Choroid plexus epithelial cell (primary cell): ENCODE data around the gene ADAMTS17.
A peak's percentile ranks its signal among the peaks of the same experiment; 100 is the strongest.

Source experiments
- DNase-seq: peaks from one replicate; pipeline ENCODE4 v3.0.0-alpha.2; 2010; ENCODE audit warnings: low read depth
- H3K4me3 ChIP-seq: 2 replicates; pipeline ENCODE4 v1.5.1; 2011; ENCODE audit warnings: low read depth, mild to moderate bottlenecking, control low read depth, low read length, moderate library complexity
- TF ChIP-seq, protein P1 (sequence below): conservative IDR thresholded peaks from 2 replicates; pipeline ENCODE4 v1.5.1; 2011; ENCODE audit warnings: low read depth, mild to moderate bottlenecking, control low read depth, inconsistent platforms, low read length, moderate library complexity

Gene ADAMTS17

DNA sequence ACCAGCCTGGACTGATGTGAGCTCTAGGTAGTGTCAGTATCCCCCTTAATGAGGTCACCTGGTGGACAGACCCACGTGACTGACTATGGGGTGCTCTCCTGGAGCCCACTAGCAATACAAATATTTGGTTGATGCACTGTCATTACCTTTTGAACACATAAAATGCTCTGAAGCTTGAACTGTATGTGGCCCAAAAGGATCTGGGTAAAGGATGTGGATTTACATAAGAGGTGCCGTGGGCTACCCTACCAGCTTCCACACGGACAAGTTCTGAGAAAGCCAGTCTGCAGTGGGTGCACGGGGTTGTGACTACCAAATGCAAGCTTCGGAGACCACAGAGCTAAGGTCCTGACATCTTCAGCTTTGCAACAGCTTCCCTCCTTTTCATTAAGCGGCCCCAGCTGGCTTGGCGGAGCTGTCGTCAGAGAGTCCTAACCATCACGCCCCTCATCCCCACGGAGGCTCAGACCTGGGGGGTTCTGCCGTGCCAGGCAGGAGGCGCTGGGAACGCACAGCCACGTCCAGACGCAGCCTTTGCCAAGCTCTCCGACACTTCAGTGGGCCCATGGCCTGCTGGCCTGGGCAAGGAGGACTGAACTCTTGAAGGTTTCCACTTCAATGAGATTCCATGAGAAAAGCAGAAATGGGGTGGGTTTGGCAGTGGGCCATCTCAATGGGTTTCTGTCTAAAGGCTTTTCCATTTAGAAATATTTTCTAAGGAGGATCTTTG lies 228.3 kb downstream of the ADAMTS17 start:
- H3K4me3 ChIP-seq: no peak overlapping the region
- TF ChIP-seq, protein P1, sequence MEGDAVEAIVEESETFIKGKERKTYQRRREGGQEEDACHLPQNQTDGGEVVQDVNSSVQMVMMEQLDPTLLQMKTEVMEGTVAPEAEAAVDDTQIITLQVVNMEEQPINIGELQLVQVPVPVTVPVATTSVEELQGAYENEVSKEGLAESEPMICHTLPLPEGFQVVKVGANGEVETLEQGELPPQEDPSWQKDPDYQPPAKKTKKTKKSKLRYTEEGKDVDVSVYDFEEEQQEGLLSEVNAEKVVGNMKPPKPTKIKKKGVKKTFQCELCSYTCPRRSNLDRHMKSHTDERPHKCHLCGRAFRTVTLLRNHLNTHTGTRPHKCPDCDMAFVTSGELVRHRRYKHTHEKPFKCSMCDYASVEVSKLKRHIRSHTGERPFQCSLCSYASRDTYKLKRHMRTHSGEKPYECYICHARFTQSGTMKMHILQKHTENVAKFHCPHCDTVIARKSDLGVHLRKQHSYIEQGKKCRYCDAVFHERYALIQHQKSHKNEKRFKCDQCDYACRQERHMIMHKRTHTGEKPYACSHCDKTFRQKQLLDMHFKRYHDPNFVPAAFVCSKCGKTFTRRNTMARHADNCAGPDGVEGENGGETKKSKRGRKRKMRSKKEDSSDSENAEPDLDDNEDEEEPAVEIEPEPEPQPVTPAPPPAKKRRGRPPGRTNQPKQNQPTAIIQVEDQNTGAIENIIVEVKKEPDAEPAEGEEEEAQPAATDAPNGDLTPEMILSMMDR: no peak
- peak; percentile 5 for DNase-seq

GRCh38 chr15:100112636-100113305 lies 229.0 kb downstream of the ADAMTS17 start:
- no peak overlapping the region for H3K4me3 ChIP-seq
- DNase-seq: no peak
- TF ChIP-seq, protein P1: no peak

- no peak for DNase-seq
- no peak overlapping the region for H3K4me3 ChIP-seq
- TF ChIP-seq, protein P1: no peak
Measured at GRCh38 chr15:100112061-100112420, 229.7 kb downstream of the ADAMTS17 start.

GRCh38 chr15:100111125-100112060 lies 230.4 kb downstream of the ADAMTS17 start:
- DNase-seq: peak; percentile 90
- H3K4me3 ChIP-seq: no peak overlapping the region
- TF ChIP-seq, protein P1: peak; percentile 1

DNA sequence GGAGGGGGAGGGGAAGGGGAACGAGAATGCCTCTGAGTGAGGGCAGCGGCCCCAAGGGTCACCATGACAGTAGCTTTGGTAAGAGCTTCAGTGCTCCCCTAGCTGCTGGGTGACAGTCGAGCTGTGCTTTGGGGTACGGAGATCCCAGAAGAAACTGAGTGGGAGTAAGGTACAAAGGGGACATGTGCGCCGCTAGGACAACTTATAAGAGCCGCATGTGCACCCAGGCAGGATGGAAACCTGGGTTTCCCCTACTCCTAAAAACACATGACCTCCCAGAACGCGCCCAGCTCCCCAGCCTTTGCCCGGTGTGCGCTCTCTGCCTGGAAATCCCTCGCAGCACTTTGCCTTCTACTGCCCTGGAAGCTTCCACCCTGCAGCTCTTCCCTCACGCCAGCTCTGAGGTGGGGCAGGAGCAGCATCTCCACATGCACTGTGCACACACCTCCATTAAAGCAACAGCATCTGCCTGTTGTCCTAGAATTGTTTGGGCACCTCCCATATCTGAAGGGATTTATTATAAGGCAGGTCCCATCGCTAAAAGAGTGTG lies 232.2 kb downstream of the ADAMTS17 start:
- no peak overlapping the region for H3K4me3 ChIP-seq
- TF ChIP-seq, protein P1: no peak
- DNase-seq: no peak

GRCh38 chr15:100108846-100109245 lies 232.9 kb downstream of the ADAMTS17 start:
- DNase-seq: no peak
- TF ChIP-seq, protein P1: no peak
- H3K4me3 ChIP-seq: no peak overlapping the region
